Uterus (tissue), 4 donors: Measurements from ENCODE around the gene DOCK1. TPM values are rescaled to one million over a fixed set of nuclear protein-coding genes. Genes with fewer than 3 reads are reported as not detected.

Source experiments
- DNase-seq, 2 donors: peaks; one replicate each; pipeline ENCODE4 v3.0.0-alpha.2; 2019 to 2020
- H3K27ac ChIP-seq, 2 donors: fragments of 200-600 bp; sonication (generic); 1 replicate in 1 of 2; 2 replicates in 1 of 2; pipeline ENCODE4 v1.5.1; 2016 to 2018
- H3K27me3 ChIP-seq, 2 donors: fragments of 200-600 bp; sonication (generic); one replicate each; pipeline ENCODE4 v1.5.1; 2018 to 2019; ENCODE audit warnings: control low read depth in 1 of 2
- H3K36me3 ChIP-seq, 2 donors: fragments of 200-600 bp; sonication (generic); one replicate each; pipeline ENCODE4 v1.5.1; 2019; ENCODE audit warnings: control low read depth in 1 of 2
- H3K4me1 ChIP-seq, 2 donors: fragments of 200-600 bp; sonication (generic); one replicate each; pipeline ENCODE4 v1.5.1; 2018 to 2019; ENCODE audit warnings: control low read depth in 1 of 2
- H3K4me3 ChIP-seq, 2 donors: fragments of 200-600 bp; sonication (generic); 1 replicate in 1 of 2; 2 replicates in 1 of 2; pipeline ENCODE4 v1.5.1; 2018 to 2019; ENCODE audit warnings: mild to moderate bottlenecking in 1 of 2
- H3K9me3 ChIP-seq, 2 donors: fragments of 200-600 bp; sonication (generic); one replicate each; pipeline ENCODE4 v1.5.1; 2019; ENCODE audit warnings: control low read depth in 1 of 2
- CTCF ChIP-seq, 4 experiments: fragments of 200-600 bp in 2 of 4; fragments of 450-650 bp in 2 of 4; sonication (generic) in 2 of 4; IDR thresholded peaks; one replicate each; pipeline ENCODE4 v1.5.1; 2016 to 2019; ENCODE audit warnings: antibody characterized with exemption in 4 of 4, mild to moderate bottlenecking in 2 of 4, moderate library complexity in 1 of 4
- POLR2A ChIP-seq, 2 donors: fragments of 450-650 bp; IDR thresholded peaks; one replicate each; pipeline ENCODE4 v1.6.1; 2016; ENCODE audit warnings: antibody characterized with exemption in 2 of 2, mild to moderate bottlenecking in 1 of 2, moderate library complexity in 1 of 2
- intact Hi-C: fragments of 100-400 bp; cut with DNase I; formaldehyde crosslinking; loops from one replicate; pipeline ENCODE4 v1.15.1; 2023; ENCODE audit warnings: low total_unique reads
- total RNA-seq, 4 donors: library from RNA; depleted of rRNA in 3 of 4; stranded (reverse); fragments of >200 nt in 3 of 4; gene quantifications; one replicate each; pipeline versions ENCODE4 v1.1.0 to v1.2.4, GENCODE V29; 2014 to 2023
- donor health status: DM: yes; HTN: yes; CAD: no.

Gene DOCK1
- total RNA-seq, 4 donors from 2014 or later = 15.6 to 130 (median 65.0) TPM

- intact Hi-C loops = no loop called here
- no peak overlapping the region for H3K27ac ChIP-seq
- no peaks in the 10 kb centered on the region for H3K36me3 ChIP-seq
- no peak overlapping the region for H3K4me3 ChIP-seq
- DNase-seq = no peak
- no peaks in the 10 kb centered on the region for H3K27me3 ChIP-seq
- peaks cover 0 to 5% of the 10 kb centered on the region in 2 donors for H3K9me3 ChIP-seq
- H3K4me1 ChIP-seq = no peaks in the 10 kb centered on the region
- no peak for TF ChIP-seq CTCF (IDR thresholded peaks at IDR 0.05)
- no peak for TF ChIP-seq POLR2A (IDR thresholded peaks at IDR 0.05)
Measured at GRCh38 chr10:127283576-127283975, 378.3 kb downstream of the DOCK1 start.

DNA sequence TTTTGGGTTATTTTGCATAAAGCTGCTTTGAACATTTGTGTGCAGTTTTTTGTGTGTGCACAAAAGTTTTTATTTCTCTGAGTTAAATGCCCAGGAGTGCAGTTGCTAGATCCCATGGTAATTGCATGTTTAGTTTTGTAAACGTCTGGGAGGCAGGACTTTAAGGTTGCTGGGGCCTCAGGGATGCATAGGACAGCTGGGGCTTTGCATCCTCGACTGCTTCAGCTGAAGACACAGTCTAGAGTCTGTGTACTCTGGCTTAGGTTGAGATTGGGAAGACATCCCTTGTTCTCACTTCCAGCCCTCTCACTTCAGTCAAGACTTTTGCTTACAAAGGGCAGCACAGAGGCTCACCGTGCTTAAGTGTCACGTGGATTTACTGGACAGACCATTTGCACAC, 385.6 kb downstream of the DOCK1 start:
- TF ChIP-seq POLR2A (IDR thresholded peaks at IDR 0.05) = no peak
- TF ChIP-seq CTCF (IDR thresholded peaks at IDR 0.05) = no peak
- intact Hi-C loops = no loop called here

GRCh38 chr10:127291329-127291728, 386.1 kb downstream of the DOCK1 start:
- no peak for DNase-seq
- intact Hi-C loops = no loop called here
- Histone ChIP-seq H3K4me3 (no peak overlapping the region), H3K27ac (no peak overlapping the region), H3K36me3 (no peaks in the 10 kb centered on the region), H3K27me3 (no peaks in the 10 kb centered on the region), H3K9me3 (no peaks in the 10 kb centered on the region), H3K4me1 (no peaks in the 10 kb centered on the region)
- TF ChIP-seq POLR2A (IDR thresholded peaks at IDR 0.05) = no peak
- no peak for TF ChIP-seq CTCF (IDR thresholded peaks at IDR 0.05)

More for the DNA sequence above, 385.6 kb downstream of the DOCK1 start:
- Histone ChIP-seq H3K36me3 (no peaks in the 10 kb centered on the region), H3K27me3 (no peaks in the 10 kb centered on the region), H3K4me3 (no peak overlapping the region), H3K27ac (no peak overlapping the region), H3K4me1 (no peaks in the 10 kb centered on the region), H3K9me3 (no peaks in the 10 kb centered on the region)
- DNase-seq = no peak

- Histone ChIP-seq H3K36me3 (no peaks in the 10 kb centered on the region), H3K27ac (no peak overlapping the region), H3K9me3 (no peaks in the 10 kb centered on the region), H3K27me3 (no peaks in the 10 kb centered on the region), H3K4me3 (no peak overlapping the region), H3K4me1 (no peaks in the 10 kb centered on the region)
- TF ChIP-seq CTCF (IDR thresholded peaks at IDR 0.05) (no peak), POLR2A (IDR thresholded peaks at IDR 0.05) (no peak)
- DNase-seq = no peak
- intact Hi-C loops = no loop called here
Measured at GRCh38 chr10:127292888-127293287, 387.7 kb downstream of the DOCK1 start.

GRCh38 chr10:127293640-127294039, 388.4 kb downstream of the DOCK1 start:
- TF ChIP-seq CTCF (IDR thresholded peaks at IDR 0.05) = no peak
- no peak for TF ChIP-seq POLR2A (IDR thresholded peaks at IDR 0.05)
- no peaks in the 10 kb centered on the region for H3K27me3 ChIP-seq
- no peak overlapping the region for H3K4me3 ChIP-seq
- no peaks in the 10 kb centered on the region for H3K36me3 ChIP-seq
- H3K4me1 ChIP-seq = no peaks in the 10 kb centered on the region
- no peak overlapping the region for H3K27ac ChIP-seq
- DNase-seq = no peak
- intact Hi-C loops = no loop called here
- H3K9me3 ChIP-seq = no peaks in the 10 kb centered on the region
